Neural cell (in vitro differentiated cells): Measurements from ENCODE around the gene TNFSF11.

Source experiments
- EP300 ChIP-seq: fragments of 450-650 bp; conservative IDR thresholded peaks from 2 replicates; pipeline ENCODE4 v1.6.1; 2014; ENCODE audit warnings: antibody characterized with exemption, mild to moderate bottlenecking, moderate library complexity; ENCODE audit not compliant: poor library complexity, severe bottlenecking
- EZH2 ChIP-seq: fragments of 200-600, 300-800 bp; shearing (Covaris generic), sonication (generic); IDR thresholded peaks from 2 replicates; pipeline ENCODE4 v1.6.1; 2014; ENCODE audit warnings: antibody characterized with exemption, low read length, borderline replicate concordance, mild to moderate bottlenecking; ENCODE audit not compliant: insufficient read depth, poor library complexity, severe bottlenecking
- MXI1 ChIP-seq: fragments of 450-650 bp; conservative IDR thresholded peaks from 2 replicates; pipeline ENCODE4 v1.6.1; 2014; ENCODE audit warnings: antibody characterized with exemption, mild to moderate bottlenecking; ENCODE audit not compliant: poor library complexity, severe bottlenecking
- POLR2AphosphoS5 ChIP-seq: IDR thresholded peaks from 2 replicates; pipeline ENCODE4 v1.6.1; 2012
- RAD21 ChIP-seq: fragments of 450-650 bp; conservative IDR thresholded peaks from 2 replicates; pipeline ENCODE4 v1.6.1; 2014; ENCODE audit warnings: antibody characterized with exemption, mild to moderate bottlenecking, moderate library complexity
- SMC3 ChIP-seq: fragments of 450-650 bp; conservative IDR thresholded peaks from 2 replicates; pipeline ENCODE4 v1.6.1; 2014; ENCODE audit warnings: antibody characterized with exemption, mild to moderate bottlenecking, moderate library complexity; ENCODE audit not compliant: poor library complexity
- TAF1 ChIP-seq: IDR thresholded peaks from 2 replicates; pipeline ENCODE4 v1.6.1; 2012; ENCODE audit warnings: low read depth
- TF ChIP-seq, protein P1 (sequence below): fragments of 450-650 bp; IDR thresholded peaks from 2 replicates; pipeline ENCODE4 v1.5.1; 2014; ENCODE audit warnings: antibody characterized with exemption, mild to moderate bottlenecking, moderate library complexity; ENCODE audit not compliant: poor library complexity, severe bottlenecking
- TF ChIP-seq, protein P2 (sequence below): IDR thresholded peaks from 2 replicates; pipeline ENCODE4 v1.6.1; 2012; ENCODE audit warnings: borderline replicate concordance

DNA sequence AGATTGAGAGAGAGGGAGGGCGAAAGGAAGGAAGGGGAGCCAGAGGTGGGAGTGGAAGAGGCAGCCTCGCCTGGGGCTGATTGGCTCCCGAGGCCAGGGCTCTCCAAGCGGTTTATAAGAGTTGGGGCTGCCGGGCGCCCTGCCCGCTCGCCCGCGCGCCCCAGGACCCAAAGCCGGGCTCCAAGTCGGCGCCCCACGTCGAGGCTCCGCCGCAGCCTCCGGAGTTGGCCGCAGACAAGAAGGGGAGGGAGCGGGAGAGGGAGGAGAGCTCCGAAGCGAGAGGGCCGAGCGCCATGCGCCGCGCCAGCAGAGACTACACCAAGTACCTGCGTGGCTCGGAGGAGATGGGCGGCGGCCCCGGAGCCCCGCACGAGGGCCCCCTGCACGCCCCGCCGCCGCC, at the start of gene TNFSF11:
- TF ChIP-seq, protein P1, sequence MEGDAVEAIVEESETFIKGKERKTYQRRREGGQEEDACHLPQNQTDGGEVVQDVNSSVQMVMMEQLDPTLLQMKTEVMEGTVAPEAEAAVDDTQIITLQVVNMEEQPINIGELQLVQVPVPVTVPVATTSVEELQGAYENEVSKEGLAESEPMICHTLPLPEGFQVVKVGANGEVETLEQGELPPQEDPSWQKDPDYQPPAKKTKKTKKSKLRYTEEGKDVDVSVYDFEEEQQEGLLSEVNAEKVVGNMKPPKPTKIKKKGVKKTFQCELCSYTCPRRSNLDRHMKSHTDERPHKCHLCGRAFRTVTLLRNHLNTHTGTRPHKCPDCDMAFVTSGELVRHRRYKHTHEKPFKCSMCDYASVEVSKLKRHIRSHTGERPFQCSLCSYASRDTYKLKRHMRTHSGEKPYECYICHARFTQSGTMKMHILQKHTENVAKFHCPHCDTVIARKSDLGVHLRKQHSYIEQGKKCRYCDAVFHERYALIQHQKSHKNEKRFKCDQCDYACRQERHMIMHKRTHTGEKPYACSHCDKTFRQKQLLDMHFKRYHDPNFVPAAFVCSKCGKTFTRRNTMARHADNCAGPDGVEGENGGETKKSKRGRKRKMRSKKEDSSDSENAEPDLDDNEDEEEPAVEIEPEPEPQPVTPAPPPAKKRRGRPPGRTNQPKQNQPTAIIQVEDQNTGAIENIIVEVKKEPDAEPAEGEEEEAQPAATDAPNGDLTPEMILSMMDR: no peak
- TF ChIP-seq POLR2AphosphoS5 (no peak), EZH2 (no peak), RAD21 (no peak), MXI1 (no peak), TAF1 (no peak), SMC3 (no peak), EP300 (no peak)
- TF ChIP-seq, protein P2, sequence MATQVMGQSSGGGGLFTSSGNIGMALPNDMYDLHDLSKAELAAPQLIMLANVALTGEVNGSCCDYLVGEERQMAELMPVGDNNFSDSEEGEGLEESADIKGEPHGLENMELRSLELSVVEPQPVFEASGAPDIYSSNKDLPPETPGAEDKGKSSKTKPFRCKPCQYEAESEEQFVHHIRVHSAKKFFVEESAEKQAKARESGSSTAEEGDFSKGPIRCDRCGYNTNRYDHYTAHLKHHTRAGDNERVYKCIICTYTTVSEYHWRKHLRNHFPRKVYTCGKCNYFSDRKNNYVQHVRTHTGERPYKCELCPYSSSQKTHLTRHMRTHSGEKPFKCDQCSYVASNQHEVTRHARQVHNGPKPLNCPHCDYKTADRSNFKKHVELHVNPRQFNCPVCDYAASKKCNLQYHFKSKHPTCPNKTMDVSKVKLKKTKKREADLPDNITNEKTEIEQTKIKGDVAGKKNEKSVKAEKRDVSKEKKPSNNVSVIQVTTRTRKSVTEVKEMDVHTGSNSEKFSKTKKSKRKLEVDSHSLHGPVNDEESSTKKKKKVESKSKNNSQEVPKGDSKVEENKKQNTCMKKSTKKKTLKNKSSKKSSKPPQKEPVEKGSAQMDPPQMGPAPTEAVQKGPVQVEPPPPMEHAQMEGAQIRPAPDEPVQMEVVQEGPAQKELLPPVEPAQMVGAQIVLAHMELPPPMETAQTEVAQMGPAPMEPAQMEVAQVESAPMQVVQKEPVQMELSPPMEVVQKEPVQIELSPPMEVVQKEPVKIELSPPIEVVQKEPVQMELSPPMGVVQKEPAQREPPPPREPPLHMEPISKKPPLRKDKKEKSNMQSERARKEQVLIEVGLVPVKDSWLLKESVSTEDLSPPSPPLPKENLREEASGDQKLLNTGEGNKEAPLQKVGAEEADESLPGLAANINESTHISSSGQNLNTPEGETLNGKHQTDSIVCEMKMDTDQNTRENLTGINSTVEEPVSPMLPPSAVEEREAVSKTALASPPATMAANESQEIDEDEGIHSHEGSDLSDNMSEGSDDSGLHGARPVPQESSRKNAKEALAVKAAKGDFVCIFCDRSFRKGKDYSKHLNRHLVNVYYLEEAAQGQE: no peak
